K562 (cell line): ENCODE data around the gene ZDHHC5. TPM values are rescaled to one million over a fixed set of nuclear protein-coding genes. Genes with fewer than 3 reads are reported as not detected.

Experiments
- ATAC-seq: fragments of 200-7000 bp; cut with Tn5 transposase; 3 replicates; pipeline ENCODE4 v1.9.1; 2020; ENCODE audit warnings: moderate library complexity
- BruUV-seq: library from RNA; stranded (reverse); fragments of 400-500 nt; replicated peaks from 2 replicates; lab custom pipeline; 2021; lab: Mats Ljungman, UMichigan
- CTCF ChIA-PET: fragments of 300-600 bp; formaldehyde crosslinking; extraction: SDS; loops from one replicate; lab custom pipeline; 2021; ENCODE audit warnings: low intra/inter-chr PET ratio; lab: Yijun Ruan, JAX
- POLR2A ChIA-PET: fragments of 300-600, 350-650 bp; sonication (Branson Sonifier 250); formaldehyde crosslinking; extraction: SDS; loops from one replicate; lab custom pipeline; 2021; ENCODE audit warnings: antibody characterized with exemption, inconsistent platforms; lab: Yijun Ruan, JAX
- DNase-seq, 4 experiments: peaks; one replicate each; pipeline versions ENCODE4 v3.0.0 to v3.0.0-alpha.2; 2011 to 2018; ENCODE audit warnings: low spot score in 3 of 4, mixed read lengths in 3 of 4; ENCODE audit errors: extremely low read depth in 1 of 4
- FAIRE-seq: peaks from 2 replicates; lab custom pipeline; 2011; peaks lifted over from hg19 to GRCh38; lab: Jason Lieb, UNC
- H2AFZ ChIP-seq: 2 replicates; pipeline ENCODE4 v1.6.0; 2011; ENCODE audit warnings: low read depth, low read length, control low read depth, inconsistent platforms
- H3K27ac ChIP-seq: fragments of 200-600 bp; 3 replicates; pipeline ENCODE4 v1.8.0; 2011; ENCODE audit warnings: low read depth, mild to moderate bottlenecking, control low read depth, inconsistent platforms, low read length, moderate library complexity, mixed read lengths; ENCODE audit errors: extremely low read depth
- H3K27me3 ChIP-seq, 2 experiments: fragments of 300-600 bp in 1 of 2; 2 replicates in 1 of 2; 3 replicates in 1 of 2; pipeline versions ENCODE4 v1.6.0 to v1.8.0; 2011; ENCODE audit warnings: inconsistent platforms in 2 of 2, low read length in 2 of 2, mild to moderate bottlenecking in 1 of 2, mixed read lengths in 1 of 2, moderate library complexity in 1 of 2; ENCODE audit not compliant: control insufficient read depth in 2 of 2, insufficient read depth in 2 of 2
- H3K36me3 ChIP-seq: fragments of 300-600 bp; 3 replicates; pipeline ENCODE4 v1.8.0; 2011; ENCODE audit warnings: mild to moderate bottlenecking, low read length, inconsistent platforms; ENCODE audit not compliant: control insufficient read depth, insufficient read depth
- H3K4me1 ChIP-seq, 2 experiments: fragments of 200-600 bp in 1 of 2; replicated peaks in 1 of 2; 2 replicates in 1 of 2; 3 replicates in 1 of 2; pipeline versions ENCODE4 v1.5.1 to v1.8.0; 2011; ENCODE audit warnings: inconsistent platforms in 2 of 2, low read length in 2 of 2, mild to moderate bottlenecking in 1 of 2, mixed read lengths in 1 of 2, moderate library complexity in 1 of 2; ENCODE audit not compliant: control insufficient read depth in 2 of 2, insufficient read depth in 2 of 2
- H3K4me2 ChIP-seq: 2 replicates; pipeline ENCODE4 v1.6.1; 2011; ENCODE audit warnings: low read length, control low read depth, inconsistent platforms, mixed read lengths; ENCODE audit not compliant: insufficient read depth
- H3K4me3 ChIP-seq: fragments of 200-600 bp; sonication (generic), shearing (Covaris generic); 2 replicates; pipeline ENCODE4 v1.5.1; 2016; ENCODE audit warnings: control low read depth, inconsistent platforms
- H3K79me2 ChIP-seq: fragments of 200-600 bp; 3 replicates; pipeline ENCODE4 v1.8.0; 2011; ENCODE audit warnings: low read length, inconsistent platforms; ENCODE audit not compliant: control insufficient read depth, insufficient read depth
- H3K9ac ChIP-seq, 2 experiments: 2 replicates each; pipeline versions ENCODE4 v1.6.0 to v1.6.1; 2011; ENCODE audit warnings: low read depth in 2 of 2, low read length in 2 of 2, control low read depth in 1 of 2, inconsistent platforms in 1 of 2, mild to moderate bottlenecking in 1 of 2, mixed read lengths in 1 of 2; ENCODE audit not compliant: insufficient read depth in 1 of 2
- H3K9me1 ChIP-seq: one replicate; pipeline ENCODE4 v1.6.0; 2011; ENCODE audit warnings: inconsistent platforms, mild to moderate bottlenecking, low read length, moderate library complexity; ENCODE audit not compliant: control insufficient read depth, insufficient read depth
- H3K9me3 ChIP-seq: replicated peaks from 2 replicates; pipeline ENCODE4 v1.5.1; 2011; ENCODE audit warnings: low read depth, low read length, inconsistent platforms; ENCODE audit not compliant: control insufficient read depth, insufficient read depth
- H4K20me1 ChIP-seq: replicated peaks from 2 replicates; pipeline ENCODE4 v1.6.1; 2011; ENCODE audit warnings: low read length, inconsistent platforms, mixed read lengths; ENCODE audit not compliant: control insufficient read depth, insufficient read depth
- FOXJ3 ChIP-seq: sonication (generic); formaldehyde crosslinking; IDR thresholded peaks from 2 replicates; pipeline ENCODE4 v1.4.0; 2020; ENCODE audit warnings: mild to moderate bottlenecking, missing genetic modification reagents
- POLR2G ChIP-seq: fragments of 200-400 bp; formaldehyde crosslinking; IDR thresholded peaks from 2 replicates; pipeline ENCODE4 v1.6.1; 2017; ENCODE audit warnings: low read depth, mild to moderate bottlenecking, antibody characterized with exemption, low read length, moderate library complexity
- RBFOX2 ChIP-seq: fragments of 200-400 bp; formaldehyde crosslinking; IDR thresholded peaks from 2 replicates; pipeline ENCODE4 v1.6.1; 2017; ENCODE audit warnings: low read depth, mild to moderate bottlenecking, low read length, moderate library complexity
- TBP ChIP-seq: optimal IDR thresholded peaks from 2 replicates; pipeline ENCODE3; 2011; ENCODE audit warnings: low read depth, low read length, improper control_type of control experiment
- WGBS: fragments of 100-300 bp; shearing (Covaris generic); methylation state at CpG from one replicate; pipeline ENCODE4 v1.1.6; 2016; ENCODE audit warnings: low coverage, mixed read lengths; ENCODE audit not compliant: insufficient coverage; ENCODE audit errors: missing lambda C conversion rate; 5-methylcytosine and 5-hydroxymethylcytosine counted together
- in situ Hi-C: fragments of 300-500 bp; cut with MboI; formaldehyde crosslinking; loops from 4 replicates; pipeline ENCODE4 v1.15.0; 2018; ENCODE audit warnings: inconsistent platforms, mixed read lengths
- intact Hi-C: fragments of 100-400 bp; cut with micrococcal nuclease; formaldehyde crosslinking; loops from 2 replicates; pipeline ENCODE4 v1.14.2; 2022
- polyA plus RNA-seq, 8 experiments: library from polyadenylated mRNA; depleted of rRNA in 4 of 8; stranded (reverse) in 5 of 8; unstranded in 3 of 8; fragments of >200 nt; fragmentation: Nextera tagmentation in 2 of 8; fragmentation: Illumina TruSeq in 1 of 8; extraction: Ambion mirVana in 2 of 8; extraction: Trizol in 1 of 8; gene quantifications; 2 replicates each; pipeline versions ENCODE4 v1.2.1 to v1.2.3, GENCODE V29; 2011 to 2014; ENCODE audit warnings: inconsistent platforms in 1 of 8, missing spikeins in 1 of 8
- total RNA-seq, 7 experiments: library from RNA; depleted of rRNA in 6 of 7; stranded (reverse); fragments of >200 nt in 6 of 7; fragmentation: Illumina TruSeq in 2 of 7; extraction: Trizol in 2 of 7; gene quantifications; 2 replicates each; pipeline versions ENCODE4 v1.2.1 to v1.2.3, GENCODE V29; 2011 to 2021; ENCODE audit warnings: low replicate concordance in 1 of 7
- TF ChIP-seq, protein P1 (sequence below), 3 experiments: IDR thresholded peaks in 2 of 3; conservative IDR thresholded peaks in 1 of 3; 2 replicates each; pipeline ENCODE4 v1.5.1; 2011 to 2012; ENCODE audit warnings: low read length in 3 of 3, mild to moderate bottlenecking in 3 of 3, control low read depth in 2 of 3, improper control_type of control experiment in 1 of 3, inconsistent platforms in 1 of 3, low read depth in 1 of 3, mixed read lengths in 1 of 3, moderate library complexity in 1 of 3; ENCODE audit not compliant: insufficient read depth in 2 of 3
- TF ChIP-seq, protein P2 (sequence below): fragments of 250-450 bp; sonication (Bioruptor Pico); IDR thresholded peaks from 2 replicates; pipeline ENCODE4 v1.5.0; 2022; ENCODE audit warnings: mild to moderate bottlenecking

Gene ZDHHC5
- total and polyA plus RNA-seq, 9 of the 15 experiments (the other 6 are each of a cell fraction or from before 2014, with no cell fraction given) = 3.8 to 64.2 (median 35.9) TPM

DNA sequence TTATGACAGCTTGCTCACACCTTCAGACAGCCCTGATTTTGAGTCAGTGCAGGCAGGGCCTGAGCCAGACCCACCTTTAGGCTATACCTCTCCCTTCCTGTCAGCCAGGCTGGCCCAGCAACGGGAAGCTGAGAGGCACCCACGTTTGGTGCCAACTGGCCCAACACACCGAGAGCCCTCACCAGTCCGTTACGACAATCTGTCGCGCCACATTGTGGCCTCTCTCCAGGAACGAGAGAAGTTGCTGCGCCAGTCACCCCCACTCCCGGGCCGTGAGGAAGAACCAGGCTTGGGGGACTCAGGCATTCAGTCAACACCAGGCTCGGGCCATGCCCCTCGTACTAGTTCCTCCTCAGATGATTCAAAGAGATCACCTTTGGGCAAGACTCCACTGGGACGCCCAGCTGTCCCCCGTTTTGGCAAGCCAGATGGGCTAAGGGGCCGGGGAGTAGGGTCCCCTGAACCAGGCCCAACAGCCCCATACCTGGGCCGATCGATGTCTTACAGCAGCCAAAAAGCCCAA lies 31.0 kb downstream of the ZDHHC5 start (continued):
- TF ChIP-seq RBFOX2 = peak; percentile 50

DNA sequence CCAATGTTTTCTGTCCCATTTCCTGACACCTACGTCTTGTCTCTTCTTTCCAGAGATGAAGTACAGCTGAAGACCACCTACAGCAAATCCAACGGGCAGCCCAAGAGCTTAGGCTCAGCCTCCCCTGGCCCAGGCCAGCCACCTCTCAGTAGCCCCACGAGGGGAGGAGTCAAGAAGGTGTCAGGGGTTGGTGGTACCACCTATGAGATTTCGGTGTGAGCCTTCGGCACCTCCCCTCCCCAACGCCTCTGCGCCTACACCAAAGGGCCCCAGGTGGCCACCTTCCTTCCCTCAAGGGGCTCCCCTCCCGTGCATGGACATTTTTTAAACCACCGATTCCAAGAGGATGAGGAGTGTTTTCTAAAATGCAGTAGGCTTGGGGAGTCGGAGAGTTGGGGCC lies 31.9 kb downstream of the ZDHHC5 start:
- Histone ChIP-seq H3K27ac (no peak overlapping the region), H3K27me3 (no peaks in the 10 kb centered on the region), H3K4me2 (no peak overlapping the region), H3K9me1 (no peaks in the 10 kb centered on the region)
- DNase-seq = no peak
- BruUV-seq = no TSS peak
- TF ChIP-seq TBP (no peak), POLR2G (peak; percentile 56; the same call in 1 of the 2 replicates)
- TF ChIP-seq, all 486 proteins: peak for 1
- intact Hi-C loops (no loop called here), in situ Hi-C loops (no loop called here)
- no peaks in the 10 kb centered on the region for H3K79me2 ChIP-seq
- H2AFZ ChIP-seq = no peak overlapping the region
- ATAC-seq = no peak; the same call in 2 of the 3 replicates
- H3K4me3 ChIP-seq = no peak overlapping the region
- H3K4me1 ChIP-seq = no peaks in the 10 kb centered on the region
- no peak overlapping the region for H3K9ac ChIP-seq
- FAIRE-seq = no peak
- POLR2A ChIA-PET = interaction anchor here (0.9 kb wide), 1 partner anchor 12 kb away, joined by 3 read pairs; no protein-coding TSS in a partner anchor
- H4K20me1 ChIP-seq = no peaks in the 10 kb centered on the region
- H3K36me3 ChIP-seq = peaks cover 78% of the 10 kb centered on the region
- 88% methylated on average over 7 of the region's 10 CpGs for WGBS
- CTCF ChIA-PET = no interaction called here
- H3K9me3 ChIP-seq = no peaks in the 10 kb centered on the region

DNA sequence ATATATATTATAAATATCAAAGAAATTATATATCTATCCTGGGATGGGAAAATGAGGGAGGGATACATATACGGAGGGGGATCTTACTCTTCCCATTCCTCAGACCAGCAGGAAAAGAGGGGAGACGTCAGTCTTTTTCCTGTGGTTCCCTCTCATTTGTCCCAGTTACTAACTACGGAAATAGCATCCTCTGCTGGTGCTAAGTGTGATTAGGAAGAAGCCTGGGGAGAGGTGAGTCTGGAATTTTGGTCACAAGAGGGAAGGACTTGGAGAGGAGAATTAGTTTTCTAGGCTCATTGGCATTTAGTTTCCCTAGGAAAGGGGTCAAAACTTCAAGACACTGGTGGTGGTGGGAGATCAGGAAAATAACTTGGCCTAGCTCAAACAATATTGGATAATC lies 32.5 kb downstream of the ZDHHC5 start:
- BruUV-seq = no TSS peak
- Histone ChIP-seq H3K36me3 (peaks cover 76% of the 10 kb centered on the region), H3K4me1 (no peaks in the 10 kb centered on the region), H3K4me2 (no peak overlapping the region), H3K79me2 (no peaks in the 10 kb centered on the region), H3K4me3 (no peak overlapping the region), H3K9ac (no peak overlapping the region), H3K27me3 (no peaks in the 10 kb centered on the region), H3K9me3 (no peaks in the 10 kb centered on the region), H3K9me1 (no peaks in the 10 kb centered on the region), H2AFZ (no peak overlapping the region), H4K20me1 (no peaks in the 10 kb centered on the region), H3K27ac (no peak overlapping the region)
- 79% methylated on average over 3 of the region's 3 CpGs for WGBS
- DNase-seq = no peak
- in situ Hi-C loops = no loop called here
- ChIA-PET POLR2A (interaction anchor here (0.6 kb wide), 1 partner anchor 428 kb away, joined by 3 read pairs; no protein-coding TSS in a partner anchor), CTCF (no interaction called here)
- FAIRE-seq = no peak
- TF ChIP-seq FOXJ3 (CRISPR knock-in tag) = no peak
- TF ChIP-seq, protein P1, sequence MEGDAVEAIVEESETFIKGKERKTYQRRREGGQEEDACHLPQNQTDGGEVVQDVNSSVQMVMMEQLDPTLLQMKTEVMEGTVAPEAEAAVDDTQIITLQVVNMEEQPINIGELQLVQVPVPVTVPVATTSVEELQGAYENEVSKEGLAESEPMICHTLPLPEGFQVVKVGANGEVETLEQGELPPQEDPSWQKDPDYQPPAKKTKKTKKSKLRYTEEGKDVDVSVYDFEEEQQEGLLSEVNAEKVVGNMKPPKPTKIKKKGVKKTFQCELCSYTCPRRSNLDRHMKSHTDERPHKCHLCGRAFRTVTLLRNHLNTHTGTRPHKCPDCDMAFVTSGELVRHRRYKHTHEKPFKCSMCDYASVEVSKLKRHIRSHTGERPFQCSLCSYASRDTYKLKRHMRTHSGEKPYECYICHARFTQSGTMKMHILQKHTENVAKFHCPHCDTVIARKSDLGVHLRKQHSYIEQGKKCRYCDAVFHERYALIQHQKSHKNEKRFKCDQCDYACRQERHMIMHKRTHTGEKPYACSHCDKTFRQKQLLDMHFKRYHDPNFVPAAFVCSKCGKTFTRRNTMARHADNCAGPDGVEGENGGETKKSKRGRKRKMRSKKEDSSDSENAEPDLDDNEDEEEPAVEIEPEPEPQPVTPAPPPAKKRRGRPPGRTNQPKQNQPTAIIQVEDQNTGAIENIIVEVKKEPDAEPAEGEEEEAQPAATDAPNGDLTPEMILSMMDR (IDR thresholded peaks at IDR 0.05 in 2 of 3, conservative IDR thresholded peaks at IDR 0.05 in 1 of 3; ENCODE audit: insufficient read depth in 2 of 3, low read depth in 1 of 3, low read length in 3 of 3) = peak in 1 of 3 experiments; percentile 17; a peak in 1 of 6 replicates
- TF ChIP-seq, protein P2, sequence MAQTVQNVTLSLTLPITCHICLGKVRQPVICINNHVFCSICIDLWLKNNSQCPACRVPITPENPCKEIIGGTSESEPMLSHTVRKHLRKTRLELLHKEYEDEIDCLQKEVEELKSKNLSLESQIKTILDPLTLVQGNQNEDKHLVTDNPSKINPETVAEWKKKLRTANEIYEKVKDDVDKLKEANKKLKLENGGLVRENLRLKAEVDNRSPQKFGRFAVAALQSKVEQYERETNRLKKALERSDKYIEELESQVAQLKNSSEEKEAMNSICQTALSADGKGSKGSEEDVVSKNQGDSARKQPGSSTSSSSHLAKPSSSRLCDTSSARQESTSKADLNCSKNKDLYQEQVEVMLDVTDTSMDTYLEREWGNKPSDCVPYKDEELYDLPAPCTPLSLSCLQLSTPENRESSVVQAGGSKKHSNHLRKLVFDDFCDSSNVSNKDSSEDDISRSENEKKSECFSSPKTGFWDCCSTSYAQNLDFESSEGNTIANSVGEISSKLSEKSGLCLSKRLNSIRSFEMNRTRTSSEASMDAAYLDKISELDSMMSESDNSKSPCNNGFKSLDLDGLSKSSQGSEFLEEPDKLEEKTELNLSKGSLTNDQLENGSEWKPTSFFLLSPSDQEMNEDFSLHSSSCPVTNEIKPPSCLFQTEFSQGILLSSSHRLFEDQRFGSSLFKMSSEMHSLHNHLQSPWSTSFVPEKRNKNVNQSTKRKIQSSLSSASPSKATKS (CRISPR knock-in tag) = no peak
- no peak for ATAC-seq
- intact Hi-C loops = no loop called here
